Endodermal cell (in vitro differentiated cells): ENCODE data around the gene INO80C. TPM values are rescaled to one million over a fixed set of nuclear protein-coding genes. Genes with fewer than 3 reads are reported as not detected.
A peak's percentile ranks its signal among the peaks of the same experiment; 100 is the strongest.

Experiments used
- DNase-seq: peaks from one replicate; pipeline ENCODE4 v3.0.0-alpha.2; 2017
- H3K27ac ChIP-seq: 2 replicates; pipeline ENCODE4 v1.5.1; 2013; ENCODE audit warnings: mild to moderate bottlenecking, low read depth, low read length, moderate library complexity
- H3K27me3 ChIP-seq: 2 replicates; pipeline ENCODE4 v1.6.1; 2013; ENCODE audit warnings: mild to moderate bottlenecking, low read length, moderate library complexity; ENCODE audit not compliant: insufficient read depth, control insufficient read depth, poor library complexity, severe bottlenecking
- H3K36me3 ChIP-seq: 2 replicates; pipeline ENCODE4 v1.7.0; 2013; ENCODE audit warnings: mild to moderate bottlenecking, low read length, moderate library complexity; ENCODE audit not compliant: control insufficient read depth, insufficient read depth
- H3K4me1 ChIP-seq: one replicate; pipeline ENCODE4 v1.7.0; 2013; ENCODE audit warnings: low read length; ENCODE audit not compliant: control insufficient read depth, insufficient read depth
- H3K4me3 ChIP-seq: 2 replicates; pipeline ENCODE4 v1.5.1; 2013; ENCODE audit warnings: mild to moderate bottlenecking, low read length, moderate library complexity
- H3K9ac ChIP-seq: 2 replicates; pipeline ENCODE4 v1.6.1; 2013; ENCODE audit warnings: mild to moderate bottlenecking, low read length, moderate library complexity; ENCODE audit not compliant: poor library complexity, severe bottlenecking; ENCODE audit errors: extremely low read depth
- H3K9me3 ChIP-seq: 2 replicates; pipeline ENCODE4 v1.6.1; 2013; ENCODE audit warnings: mild to moderate bottlenecking, low read length, moderate library complexity; ENCODE audit not compliant: control insufficient read depth
- H3K27ac Mint-ChIP-seq: 2 replicates; pipeline ENCODE4 v1.8.0; 2020; ENCODE audit warnings: mixed read lengths
- H3K27me3 Mint-ChIP-seq: 2 replicates; pipeline ENCODE4 v1.8.0; 2021; ENCODE audit warnings: mild to moderate bottlenecking, mixed read lengths; ENCODE audit not compliant: insufficient read depth
- H3K36me3 Mint-ChIP-seq: 2 replicates; pipeline ENCODE4 v1.8.0; 2020; ENCODE audit warnings: low read depth, mixed read lengths
- H3K4me1 Mint-ChIP-seq: 2 replicates; pipeline ENCODE4 v1.8.0; 2020; ENCODE audit warnings: mixed read lengths
- H3K4me3 Mint-ChIP-seq: 2 replicates; pipeline ENCODE4 v1.8.0; 2020; ENCODE audit warnings: mild to moderate bottlenecking, moderate library complexity, mixed read lengths
- H3K9me3 Mint-ChIP-seq: 2 replicates; pipeline ENCODE4 v1.8.0; 2020; ENCODE audit warnings: mild to moderate bottlenecking, mixed read lengths
- WGBS, 2 experiments: methylation state at CpG; one replicate each; pipeline versions ENCODE4 v1.1.5 to v1.1.7; 2013; ENCODE audit warnings: missing lambda C conversion rate in 2 of 2, mixed read lengths in 1 of 2; ENCODE audit not compliant: insufficient coverage in 1 of 2, insufficient read length in 1 of 2; 5-methylcytosine and 5-hydroxymethylcytosine counted together
- total RNA-seq, 2 donors: library from RNA; stranded (reverse); fragmentation: NEBNext Ultra II Directional in 1 of 2; extraction: Animal tissue kit (Norgen Biotek cat#: 25700) in 1 of 2; gene quantifications; 2 replicates in 1 of 2; 3 replicates in 1 of 2; pipeline ENCODE4 v1.2.1, GENCODE V29; 2021
- TF ChIP-seq, protein P1 (sequence below): fragments of 200-600 bp; sonication (generic); conservative IDR thresholded peaks from 2 replicates; pipeline ENCODE4 v1.5.0; 2021; ENCODE audit warnings: antibody characterized with exemption, mild to moderate bottlenecking

INO80C gene
- total RNA-seq, 2 donors from 2014 or later = 31.1 to 31.9 TPM

- H3K27me3 Mint-ChIP-seq = no peaks in the 10 kb centered on the region
- no peaks in the 10 kb centered on the region for H3K36me3 Mint-ChIP-seq
- Histone ChIP-seq H3K27ac (peak overlapping the region; percentile 14), H3K4me1 (peaks cover 11% of the 10 kb centered on the region), H3K9ac (no peak overlapping the region), H3K4me3 (no peak overlapping the region), H3K36me3 (no peaks in the 10 kb centered on the region), H3K27me3 (no peaks in the 10 kb centered on the region), H3K9me3 (no peaks in the 10 kb centered on the region)
- DNase-seq = peak; percentile 87
- H3K27ac Mint-ChIP-seq = peak overlapping the region; percentile 88
- H3K4me3 Mint-ChIP-seq = no peak overlapping the region
- H3K9me3 Mint-ChIP-seq = no peaks in the 10 kb centered on the region
- WGBS, 2 experiments = 62 to 67% methylated on average over 5 to 7 of the region's 7 CpGs
- H3K4me1 Mint-ChIP-seq = peaks cover 32% of the 10 kb centered on the region
- TF ChIP-seq, protein P1, sequence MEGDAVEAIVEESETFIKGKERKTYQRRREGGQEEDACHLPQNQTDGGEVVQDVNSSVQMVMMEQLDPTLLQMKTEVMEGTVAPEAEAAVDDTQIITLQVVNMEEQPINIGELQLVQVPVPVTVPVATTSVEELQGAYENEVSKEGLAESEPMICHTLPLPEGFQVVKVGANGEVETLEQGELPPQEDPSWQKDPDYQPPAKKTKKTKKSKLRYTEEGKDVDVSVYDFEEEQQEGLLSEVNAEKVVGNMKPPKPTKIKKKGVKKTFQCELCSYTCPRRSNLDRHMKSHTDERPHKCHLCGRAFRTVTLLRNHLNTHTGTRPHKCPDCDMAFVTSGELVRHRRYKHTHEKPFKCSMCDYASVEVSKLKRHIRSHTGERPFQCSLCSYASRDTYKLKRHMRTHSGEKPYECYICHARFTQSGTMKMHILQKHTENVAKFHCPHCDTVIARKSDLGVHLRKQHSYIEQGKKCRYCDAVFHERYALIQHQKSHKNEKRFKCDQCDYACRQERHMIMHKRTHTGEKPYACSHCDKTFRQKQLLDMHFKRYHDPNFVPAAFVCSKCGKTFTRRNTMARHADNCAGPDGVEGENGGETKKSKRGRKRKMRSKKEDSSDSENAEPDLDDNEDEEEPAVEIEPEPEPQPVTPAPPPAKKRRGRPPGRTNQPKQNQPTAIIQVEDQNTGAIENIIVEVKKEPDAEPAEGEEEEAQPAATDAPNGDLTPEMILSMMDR = no peak
Measured at GRCh38 chr18:35513181-35513936, 15.6 kb upstream of the INO80C start.

DNA sequence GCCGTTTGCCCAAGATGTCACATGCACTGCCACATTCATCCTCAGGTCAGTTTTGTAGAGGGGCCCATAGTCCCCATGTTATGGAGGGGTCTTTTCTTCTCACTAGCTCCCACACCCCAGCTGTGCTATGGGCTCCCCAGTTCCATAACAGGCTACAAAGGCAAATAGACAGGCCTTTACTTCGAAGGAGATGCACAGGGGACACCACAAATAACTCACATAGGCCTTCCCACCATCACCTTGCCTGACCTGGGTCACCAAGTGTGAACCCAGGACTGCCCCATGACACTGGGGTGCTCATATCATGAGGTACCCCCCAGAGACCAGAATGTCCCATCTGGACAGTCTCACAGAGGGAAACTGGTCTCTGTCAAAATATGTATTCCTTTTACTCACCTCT lies 15.0 kb upstream of the INO80C start:
- no peak for DNase-seq
- 97 to 100% methylated on average over 1 to 2 of the region's 2 CpGs for WGBS, 2 experiments
- Histone ChIP-seq H3K36me3 (no peaks in the 10 kb centered on the region), H3K9me3 (no peaks in the 10 kb centered on the region), H3K4me1 (peaks cover 11% of the 10 kb centered on the region), H3K27me3 (no peaks in the 10 kb centered on the region), H3K4me3 (no peak overlapping the region), H3K9ac (no peak overlapping the region), H3K27ac (no peak overlapping the region)
- Mint-ChIP-seq H3K9me3 (no peaks in the 10 kb centered on the region), H3K27me3 (no peaks in the 10 kb centered on the region), H3K27ac (no peak overlapping the region), H3K4me1 (peaks cover 32% of the 10 kb centered on the region), H3K4me3 (no peak overlapping the region), H3K36me3 (no peaks in the 10 kb centered on the region)
- TF ChIP-seq, protein P1 = no peak

GRCh38 chr18:35511833-35512232 lies 14.1 kb upstream of the INO80C start:
- Histone ChIP-seq H3K27ac (no peak overlapping the region), H3K36me3 (no peaks in the 10 kb centered on the region), H3K27me3 (no peaks in the 10 kb centered on the region), H3K4me3 (no peak overlapping the region), H3K9ac (no peak overlapping the region), H3K4me1 (peaks cover 11% of the 10 kb centered on the region), H3K9me3 (no peaks in the 10 kb centered on the region)
- Mint-ChIP-seq H3K36me3 (no peaks in the 10 kb centered on the region), H3K4me3 (no peak overlapping the region), H3K4me1 (peaks cover 32% of the 10 kb centered on the region), H3K9me3 (no peaks in the 10 kb centered on the region), H3K27me3 (no peaks in the 10 kb centered on the region), H3K27ac (no peak overlapping the region)
- TF ChIP-seq, protein P1 = peak; percentile 58
- peak; percentile 43 for DNase-seq
- 84% methylated on average over 1 of the region's 1 CpG; no CpG with 5 or more reads in 1 of the 2 experiments for WGBS, 2 experiments
